ENCODE data around the gene DCTN2.

GRCh38 chr12:57483466-57483865 is 63.5 kb downstream of the DCTN2 start:
- TF ChIP-seq, protein P1, sequence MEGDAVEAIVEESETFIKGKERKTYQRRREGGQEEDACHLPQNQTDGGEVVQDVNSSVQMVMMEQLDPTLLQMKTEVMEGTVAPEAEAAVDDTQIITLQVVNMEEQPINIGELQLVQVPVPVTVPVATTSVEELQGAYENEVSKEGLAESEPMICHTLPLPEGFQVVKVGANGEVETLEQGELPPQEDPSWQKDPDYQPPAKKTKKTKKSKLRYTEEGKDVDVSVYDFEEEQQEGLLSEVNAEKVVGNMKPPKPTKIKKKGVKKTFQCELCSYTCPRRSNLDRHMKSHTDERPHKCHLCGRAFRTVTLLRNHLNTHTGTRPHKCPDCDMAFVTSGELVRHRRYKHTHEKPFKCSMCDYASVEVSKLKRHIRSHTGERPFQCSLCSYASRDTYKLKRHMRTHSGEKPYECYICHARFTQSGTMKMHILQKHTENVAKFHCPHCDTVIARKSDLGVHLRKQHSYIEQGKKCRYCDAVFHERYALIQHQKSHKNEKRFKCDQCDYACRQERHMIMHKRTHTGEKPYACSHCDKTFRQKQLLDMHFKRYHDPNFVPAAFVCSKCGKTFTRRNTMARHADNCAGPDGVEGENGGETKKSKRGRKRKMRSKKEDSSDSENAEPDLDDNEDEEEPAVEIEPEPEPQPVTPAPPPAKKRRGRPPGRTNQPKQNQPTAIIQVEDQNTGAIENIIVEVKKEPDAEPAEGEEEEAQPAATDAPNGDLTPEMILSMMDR (IDR thresholded peaks at IDR 0.05) = no peak
- no peak for TF ChIP-seq POLR2A (IDR thresholded peaks at IDR 0.05)

All from testis (tissue), 2 donors.